HEK293 (cell line): Measurements from ENCODE around the gene SMIM12.

ENCODE experiments used
- BCL11A ChIP-seq: fragments of 450-650 bp; formaldehyde crosslinking; IDR thresholded peaks from 2 replicates; pipeline ENCODE4 v1.5.1; 2016; ENCODE audit warnings: low read depth, missing biosample characterization, missing genetic modification characterization
- CTCF ChIP-seq: fragments of 450-650 bp; formaldehyde crosslinking; IDR thresholded peaks from 2 replicates; pipeline ENCODE4 v1.5.1; 2016; ENCODE audit warnings: missing biosample characterization, missing genetic modification characterization
- MYNN ChIP-seq: fragments of 450-650 bp; formaldehyde crosslinking; IDR thresholded peaks from 2 replicates; pipeline ENCODE4 v1.5.1; 2016; ENCODE audit warnings: missing biosample characterization, missing genetic modification characterization, borderline replicate concordance
- REPIN1 ChIP-seq: fragments of 450-650 bp; formaldehyde crosslinking; IDR thresholded peaks from 2 replicates; pipeline ENCODE4 v1.5.1; 2017; ENCODE audit warnings: missing biosample characterization, missing genetic modification characterization, low read depth
- SETDB1 ChIP-seq: IDR thresholded peaks from one replicate; pipeline ENCODE4 v1.6.1; 2017; ENCODE audit warnings: mild to moderate bottlenecking, low read length, moderate library complexity, mixed read lengths; ENCODE audit not compliant: insufficient read length
- TSHZ1 ChIP-seq: fragments of 450-650 bp; formaldehyde crosslinking; IDR thresholded peaks from 2 replicates; pipeline ENCODE4 v1.5.1; 2016; ENCODE audit warnings: missing biosample characterization, missing genetic modification characterization, borderline replicate concordance
- YY1 ChIP-seq: fragments of 450-650 bp; formaldehyde crosslinking; IDR thresholded peaks from 2 replicates; pipeline ENCODE4 v1.5.1; 2018; ENCODE audit warnings: missing biosample characterization, missing genetic modification characterization
- ZBTB11 ChIP-seq: fragments of 450-650 bp; formaldehyde crosslinking; conservative IDR thresholded peaks from 2 replicates; pipeline ENCODE4 v1.5.1; 2016; ENCODE audit warnings: low read depth, missing biosample characterization, missing genetic modification characterization
- ZBTB8A ChIP-seq: fragments of 450-650 bp; formaldehyde crosslinking; IDR thresholded peaks from 2 replicates; pipeline ENCODE4 v1.5.1; 2016; ENCODE audit warnings: missing biosample characterization, missing genetic modification characterization
- ZNF747 ChIP-seq: fragments of 450-650 bp; formaldehyde crosslinking; IDR thresholded peaks from 2 replicates; pipeline ENCODE4 v1.5.1; 2016; ENCODE audit warnings: missing biosample characterization, missing genetic modification characterization
- ZNF792 ChIP-seq: fragments of 450-650 bp; formaldehyde crosslinking; IDR thresholded peaks from 2 replicates; pipeline ENCODE4 v1.5.1; 2016; ENCODE audit warnings: missing biosample characterization, missing genetic modification characterization
- ZNF830 ChIP-seq: fragments of 450-650 bp; IDR thresholded peaks from 2 replicates; pipeline ENCODE4 v1.5.0; 2018; ENCODE audit warnings: missing biosample characterization, missing genetic modification characterization, low read depth, mild to moderate bottlenecking, moderate library complexity

- TF ChIP-seq TSHZ1 (tag by site-specific recombination), result no peak
- TF ChIP-seq REPIN1 (tag by site-specific recombination), result no peak
- no peak for TF ChIP-seq BCL11A (tag by site-specific recombination)
- TF ChIP-seq ZBTB8A (tag by site-specific recombination), result no peak
- no peak for TF ChIP-seq SETDB1
- no peak for TF ChIP-seq CTCF (tag by site-specific recombination)
- no peak for TF ChIP-seq MYNN
- TF ChIP-seq ZBTB11 (tag by site-specific recombination), result no peak
- TF ChIP-seq ZNF792 (tag by site-specific recombination), result no peak
- no peak for TF ChIP-seq ZNF830
- no peak for TF ChIP-seq ZNF747 (tag by site-specific recombination)
- no peak for TF ChIP-seq YY1 (tag by site-specific recombination)
These were observed 34.6 kb downstream of the SMIM12 start for GRCh38 chr1:34824817-34825454.
